GM12892 (cell line): ENCODE data around the gene PPP1R9B.

Experiments
- POLR2A ChIP-seq: IDR thresholded peaks from 2 replicates; pipeline ENCODE4 v1.6.1; 2011; ENCODE audit warnings: low read depth, low read length, control low read depth
- POLR2AphosphoS5 ChIP-seq: IDR thresholded peaks from 2 replicates; pipeline ENCODE4 v1.6.1; 2011; ENCODE audit warnings: low read depth, low read length, control low read depth
- TAF1 ChIP-seq: IDR thresholded peaks from 2 replicates; pipeline ENCODE4 v1.6.1; 2011; ENCODE audit warnings: low read depth, mild to moderate bottlenecking, control low read depth, low read length, borderline replicate concordance

DNA sequence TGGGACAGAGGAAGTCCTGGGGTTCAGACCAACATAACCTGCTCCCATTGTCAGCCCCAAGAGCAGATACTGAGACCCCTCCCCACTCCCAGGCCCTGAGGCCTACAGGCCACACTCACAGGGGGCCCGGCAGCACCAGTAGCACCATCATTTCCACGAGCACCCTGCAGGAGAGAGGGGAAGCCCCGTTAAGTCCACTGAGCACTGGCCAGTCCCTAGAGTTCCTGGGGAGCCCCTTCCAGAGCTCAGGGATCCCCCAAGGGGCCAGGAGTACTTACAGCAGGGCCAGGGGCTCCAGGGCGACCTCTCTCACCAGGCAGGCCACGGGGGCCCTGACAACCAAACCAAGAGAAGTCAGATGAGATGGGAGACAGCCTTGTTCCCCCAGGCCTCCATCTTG is 45.6 kb upstream of the PPP1R9B start:
- no peak for TF ChIP-seq POLR2A
- TF ChIP-seq TAF1: no peak
- TF ChIP-seq POLR2AphosphoS5: no peak
